DOHH2 (cell line): ENCODE results near the gene ACVR1B.

Experiments used
- H3F3A ChIP-seq: fragments of 200-600 bp; sonication (generic), shearing (Covaris generic); 2 replicates; pipeline ENCODE4 v1.6.0; 2016; ENCODE audit warnings: antibody characterized with exemption, mild to moderate bottlenecking; ENCODE audit not compliant: control insufficient read depth, insufficient read depth
- H3K27ac ChIP-seq: fragments of 200-600 bp; sonication (generic); 2 replicates; pipeline ENCODE4 v1.5.1; 2014; ENCODE audit warnings: low read depth, mild to moderate bottlenecking, low read length, moderate library complexity
- H3K27me3 ChIP-seq: fragments of 200-600 bp; sonication (generic); 2 replicates; pipeline ENCODE4 v1.6.1; 2014; ENCODE audit warnings: mild to moderate bottlenecking, low read length, mixed read lengths; ENCODE audit not compliant: control insufficient read depth
- H3K36me3 ChIP-seq: fragments of 200-600 bp; sonication (generic); 2 replicates; pipeline ENCODE4 v1.6.1; 2014; ENCODE audit warnings: mild to moderate bottlenecking, low read length, moderate library complexity, mixed read lengths; ENCODE audit not compliant: control insufficient read depth
- H3K4me1 ChIP-seq: fragments of 200-600 bp; sonication (generic); 2 replicates; pipeline ENCODE4 v1.6.1; 2014; ENCODE audit warnings: mild to moderate bottlenecking, low read length, mixed read lengths; ENCODE audit not compliant: control insufficient read depth
- H3K4me2 ChIP-seq: fragments of 200-600 bp; sonication (generic); 2 replicates; pipeline ENCODE4 v1.6.0; 2014; ENCODE audit warnings: mild to moderate bottlenecking, low read length, moderate library complexity
- H3K4me3 ChIP-seq: fragments of 200-600 bp; sonication (generic); 2 replicates; pipeline ENCODE4 v1.5.1; 2014; ENCODE audit warnings: mild to moderate bottlenecking, low read length, mixed read lengths
- H3K79me2 ChIP-seq: fragments of 200-600 bp; sonication (generic); 2 replicates; pipeline ENCODE4 v1.6.1; 2014; ENCODE audit warnings: mild to moderate bottlenecking, low read length, mixed read lengths; ENCODE audit not compliant: control insufficient read depth
- H3K9me2 ChIP-seq: fragments of 200-600 bp; sonication (generic); replicated peaks from 2 replicates; pipeline ENCODE4 v1.6.1; 2014; ENCODE audit warnings: mild to moderate bottlenecking, low read length, mixed read lengths; ENCODE audit not compliant: control insufficient read depth
- H3K9me3 ChIP-seq: fragments of 200-600 bp; sonication (generic); 2 replicates; pipeline ENCODE4 v1.6.1; 2014; ENCODE audit warnings: antibody characterized with exemption, low read length, mixed read lengths; ENCODE audit not compliant: control insufficient read depth, insufficient read depth
- H4K20me1 ChIP-seq: fragments of 200-600 bp; sonication (generic); 2 replicates; pipeline ENCODE4 v1.6.0; 2014; ENCODE audit warnings: low read depth, mild to moderate bottlenecking, antibody characterized with exemption, low read length, moderate library complexity; ENCODE audit not compliant: control insufficient read depth, insufficient read depth
- CTCF ChIP-seq: fragments of 200-600 bp; sonication (generic); IDR thresholded peaks from one replicate; pipeline ENCODE4 v1.5.1; 2014; ENCODE audit warnings: antibody characterized with exemption, mild to moderate bottlenecking, low read depth, low read length; ENCODE audit not compliant: poor library complexity, severe bottlenecking
- EZH2phosphoT487 ChIP-seq: fragments of 200-600 bp; sonication (generic); IDR thresholded peaks from 2 replicates; pipeline ENCODE4 v1.6.1; 2017; ENCODE audit warnings: borderline replicate concordance, mild to moderate bottlenecking, antibody characterized with exemption, low read length, moderate library complexity, mixed read lengths

ACVR1B gene

GRCh38 chr12:51997136-51997535, 45.6 kb downstream of the ACVR1B start:
- peaks cover 5% of the 10 kb centered on the region; the same call in 1 of the 2 replicates for H3K36me3 ChIP-seq
- TF ChIP-seq CTCF: no peak
- no peaks in the 10 kb centered on the region for H3K4me1 ChIP-seq
- no peaks in the 10 kb centered on the region for H3K9me2 ChIP-seq
- H3K27me3 ChIP-seq: no peaks in the 10 kb centered on the region
- H3K4me3 ChIP-seq: no peak overlapping the region
- no peak overlapping the region for H3K27ac ChIP-seq
- H4K20me1 ChIP-seq: no peaks in the 10 kb centered on the region
- no peaks in the 10 kb centered on the region for H3F3A ChIP-seq
- no peaks in the 10 kb centered on the region for H3K79me2 ChIP-seq
- no peaks in the 10 kb centered on the region for H3K9me3 ChIP-seq
- no peak overlapping the region for H3K4me2 ChIP-seq

GRCh38 chr12:52003016-52003550, 51.6 kb downstream of the ACVR1B start:
- no peaks in the 10 kb centered on the region for H3F3A ChIP-seq
- H3K27me3 ChIP-seq: peaks cover 43% of the 10 kb centered on the region
- H3K4me1 ChIP-seq: peaks cover 11% of the 10 kb centered on the region
- H3K79me2 ChIP-seq: no peaks in the 10 kb centered on the region
- H3K4me2 ChIP-seq: no peak overlapping the region
- TF ChIP-seq EZH2phosphoT487 (no peak), CTCF (no peak)
- H4K20me1 ChIP-seq: no peaks in the 10 kb centered on the region
- no peaks in the 10 kb centered on the region for H3K36me3 ChIP-seq
- H3K9me2 ChIP-seq: no peaks in the 10 kb centered on the region
- H3K4me3 ChIP-seq: no peak overlapping the region
- H3K27ac ChIP-seq: no peak overlapping the region
- H3K9me3 ChIP-seq: no peaks in the 10 kb centered on the region

- peaks cover 48% of the 10 kb centered on the region for H3K27me3 ChIP-seq
- H3K4me3 ChIP-seq: no peak overlapping the region
- H4K20me1 ChIP-seq: no peaks in the 10 kb centered on the region
- H3K4me2 ChIP-seq: no peak overlapping the region
- H3K36me3 ChIP-seq: no peaks in the 10 kb centered on the region
- H3K9me2 ChIP-seq: no peaks in the 10 kb centered on the region
- TF ChIP-seq EZH2phosphoT487: no peak
- no peak for TF ChIP-seq CTCF
- H3K9me3 ChIP-seq: no peaks in the 10 kb centered on the region
- no peaks in the 10 kb centered on the region for H3K79me2 ChIP-seq
- peaks cover 11% of the 10 kb centered on the region for H3K4me1 ChIP-seq
- no peak overlapping the region for H3K27ac ChIP-seq
- no peaks in the 10 kb centered on the region for H3F3A ChIP-seq
These were observed 52.1 kb downstream of the ACVR1B start for GRCh38 chr12:52003591-52003990.
